GM12873 (cell line): ENCODE measurements around the gene MAP3K5.

Experiments
- TF ChIP-seq, protein P1 (sequence below): IDR thresholded peaks from 2 replicates; pipeline ENCODE4 v1.5.1; 2012; ENCODE audit warnings: low read depth, mild to moderate bottlenecking, moderate library complexity, low read length, control low read depth; ENCODE audit not compliant: insufficient read depth; ENCODE audit errors: missing control alignments

The MAP3K5 gene

DNA sequence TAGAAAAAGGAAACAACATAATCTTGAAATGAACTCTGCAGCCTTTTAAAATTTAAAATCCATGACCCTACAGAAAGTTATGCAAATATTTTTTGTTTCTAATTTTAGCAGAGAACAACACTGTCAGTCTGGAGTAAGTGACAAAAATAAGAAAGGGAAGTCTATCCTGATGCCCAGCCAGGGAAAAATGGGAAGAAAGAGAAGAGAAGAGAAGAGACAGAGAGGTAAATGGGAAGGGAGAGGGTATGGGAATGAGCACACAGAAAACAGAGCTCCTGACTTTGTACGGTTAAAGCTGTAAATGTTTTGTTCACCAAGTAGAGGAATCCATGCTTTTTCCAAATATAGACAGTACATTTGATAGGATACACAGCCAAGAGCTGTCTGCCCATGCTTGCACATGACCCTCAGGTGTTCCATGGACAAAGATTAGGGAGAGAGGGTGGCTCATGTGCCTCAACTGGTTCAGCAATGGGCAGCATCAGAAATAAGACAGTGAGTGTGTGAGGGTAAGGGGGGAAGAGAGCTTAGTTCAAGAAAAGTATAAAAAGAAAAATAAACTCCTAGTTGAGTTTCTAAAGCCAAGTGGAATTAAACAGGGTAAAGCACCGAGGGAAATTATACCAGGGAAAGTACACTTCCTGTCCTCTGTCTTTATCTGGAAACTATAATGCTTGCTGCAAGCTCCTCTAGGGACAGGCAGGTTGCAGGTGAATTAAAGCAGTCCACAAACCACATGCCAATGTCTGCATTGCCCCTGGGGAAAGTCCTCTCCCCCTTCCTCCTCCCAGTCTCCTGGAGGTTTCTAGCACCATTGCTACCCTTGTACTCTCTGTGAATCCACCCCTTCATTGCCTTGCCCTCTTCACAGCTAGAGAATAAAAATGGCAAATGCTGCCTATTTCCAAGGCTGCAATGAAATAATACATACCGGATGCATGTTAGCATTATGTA, 30.0 kb downstream of the MAP3K5 start:
- TF ChIP-seq, protein P1, sequence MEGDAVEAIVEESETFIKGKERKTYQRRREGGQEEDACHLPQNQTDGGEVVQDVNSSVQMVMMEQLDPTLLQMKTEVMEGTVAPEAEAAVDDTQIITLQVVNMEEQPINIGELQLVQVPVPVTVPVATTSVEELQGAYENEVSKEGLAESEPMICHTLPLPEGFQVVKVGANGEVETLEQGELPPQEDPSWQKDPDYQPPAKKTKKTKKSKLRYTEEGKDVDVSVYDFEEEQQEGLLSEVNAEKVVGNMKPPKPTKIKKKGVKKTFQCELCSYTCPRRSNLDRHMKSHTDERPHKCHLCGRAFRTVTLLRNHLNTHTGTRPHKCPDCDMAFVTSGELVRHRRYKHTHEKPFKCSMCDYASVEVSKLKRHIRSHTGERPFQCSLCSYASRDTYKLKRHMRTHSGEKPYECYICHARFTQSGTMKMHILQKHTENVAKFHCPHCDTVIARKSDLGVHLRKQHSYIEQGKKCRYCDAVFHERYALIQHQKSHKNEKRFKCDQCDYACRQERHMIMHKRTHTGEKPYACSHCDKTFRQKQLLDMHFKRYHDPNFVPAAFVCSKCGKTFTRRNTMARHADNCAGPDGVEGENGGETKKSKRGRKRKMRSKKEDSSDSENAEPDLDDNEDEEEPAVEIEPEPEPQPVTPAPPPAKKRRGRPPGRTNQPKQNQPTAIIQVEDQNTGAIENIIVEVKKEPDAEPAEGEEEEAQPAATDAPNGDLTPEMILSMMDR: no peak

DNA sequence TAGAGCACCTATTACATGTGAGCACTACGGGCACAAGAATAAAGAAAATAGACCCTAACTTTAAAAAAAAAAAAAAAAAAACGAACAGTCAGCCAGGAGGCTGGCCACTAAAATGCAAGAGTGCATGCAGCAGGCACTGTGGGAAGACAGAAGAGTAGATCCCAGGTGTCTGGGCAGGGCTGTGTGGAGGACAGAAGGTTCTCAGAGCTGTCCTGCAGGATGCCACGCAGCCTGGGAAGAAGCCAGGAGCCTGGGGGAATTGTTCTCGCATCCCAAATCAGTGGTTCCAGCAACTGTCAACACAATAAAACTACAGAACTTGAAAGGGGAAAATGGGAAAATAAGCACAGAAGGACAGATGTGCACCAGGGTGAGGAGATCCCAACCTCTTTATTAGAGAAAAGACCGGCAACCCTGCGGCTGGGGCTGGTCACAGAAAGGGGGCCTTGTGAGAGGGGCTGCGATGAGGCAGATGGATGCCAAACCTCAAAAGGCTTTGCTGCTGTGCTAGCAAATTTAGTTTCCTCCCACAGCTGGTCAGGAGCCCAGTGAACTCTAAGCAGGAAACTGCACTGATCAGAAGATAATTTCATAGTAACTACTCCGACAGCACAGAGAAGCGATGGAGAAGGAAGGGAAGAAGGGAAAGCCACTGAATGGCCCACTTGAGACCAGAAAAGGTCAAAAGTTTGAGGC, 30.9 kb downstream of the MAP3K5 start:
- TF ChIP-seq, protein P1: no peak

DNA sequence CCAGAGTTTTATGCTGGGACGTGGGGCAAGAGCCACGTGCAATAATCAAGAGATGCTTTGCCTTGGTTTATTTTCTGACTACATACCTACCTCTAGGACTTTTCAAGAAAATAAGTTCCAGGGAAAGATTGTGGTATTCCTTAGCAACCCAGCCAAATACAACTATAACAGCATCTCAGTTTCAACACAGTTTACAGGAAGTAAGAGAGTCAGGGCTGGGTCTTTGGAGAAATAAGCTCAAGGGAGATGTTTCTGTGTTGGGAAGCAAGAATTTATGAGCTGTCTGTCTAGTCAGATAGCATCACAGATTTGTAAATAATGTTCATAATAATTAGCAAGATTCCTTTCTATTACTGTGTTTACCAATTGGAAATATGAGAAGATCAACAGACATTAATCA, 35.1 kb downstream of the MAP3K5 start:
- TF ChIP-seq, protein P1: no peak

DNA sequence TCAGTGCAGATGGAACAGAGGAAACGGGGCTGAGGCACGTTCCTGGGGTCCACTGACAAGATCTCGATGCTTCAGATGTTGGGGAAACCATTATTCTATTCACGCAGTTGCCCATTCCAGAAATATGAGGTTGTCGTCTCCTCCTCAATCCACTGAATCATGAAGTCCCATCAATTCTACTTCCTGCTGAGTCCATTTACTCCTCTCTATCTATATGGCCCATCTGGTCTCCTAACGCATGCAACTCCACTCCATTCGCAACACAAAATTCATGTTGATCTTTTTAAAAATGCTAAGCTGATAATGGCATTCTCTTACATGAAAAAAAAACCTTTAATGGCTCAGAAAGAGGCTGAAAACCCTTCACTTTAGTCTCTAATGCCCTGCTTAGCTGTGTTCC, 37.5 kb downstream of the MAP3K5 start:
- TF ChIP-seq, protein P1: no peak

DNA sequence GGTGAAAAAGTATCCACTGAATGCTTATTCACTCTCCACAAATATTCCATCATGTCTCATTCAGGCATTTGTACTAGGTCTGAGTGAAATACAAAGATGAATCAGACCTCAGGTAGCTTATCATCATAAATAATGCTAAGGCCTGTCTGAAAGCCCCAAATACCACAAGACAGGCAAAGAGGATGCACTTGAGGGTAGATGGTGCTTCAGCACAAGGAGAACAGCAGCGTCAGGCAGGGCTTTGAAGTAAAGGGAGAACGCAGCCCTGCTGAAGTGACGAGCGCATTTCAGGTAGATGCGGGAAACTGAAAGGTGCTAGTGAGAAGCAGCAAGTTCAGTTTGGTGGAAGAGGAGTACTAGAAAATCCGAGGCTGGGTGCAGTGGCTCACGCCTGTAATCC, 38.7 kb downstream of the MAP3K5 start:
- TF ChIP-seq, protein P1: no peak

DNA sequence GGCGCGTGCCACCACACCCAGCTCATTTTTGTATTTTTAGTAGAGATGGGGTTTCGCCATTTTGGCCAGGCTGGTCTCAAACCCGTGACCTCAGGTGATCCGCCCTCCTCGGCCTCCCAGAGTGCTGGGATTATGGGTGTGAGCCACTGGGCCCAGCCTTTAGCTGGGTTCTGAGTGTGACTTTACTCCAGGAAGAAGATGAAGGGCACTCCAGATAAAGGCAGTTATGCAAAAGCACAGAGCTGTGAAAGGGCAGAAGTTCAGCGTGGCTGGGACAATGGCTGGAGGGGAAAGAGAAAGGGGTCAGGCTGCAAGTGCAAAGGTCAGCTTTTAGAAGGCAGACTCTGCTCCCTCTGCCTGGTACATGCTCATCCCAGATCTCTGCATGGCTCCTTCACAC, 39.7 kb downstream of the MAP3K5 start:
- TF ChIP-seq, protein P1: no peak

DNA sequence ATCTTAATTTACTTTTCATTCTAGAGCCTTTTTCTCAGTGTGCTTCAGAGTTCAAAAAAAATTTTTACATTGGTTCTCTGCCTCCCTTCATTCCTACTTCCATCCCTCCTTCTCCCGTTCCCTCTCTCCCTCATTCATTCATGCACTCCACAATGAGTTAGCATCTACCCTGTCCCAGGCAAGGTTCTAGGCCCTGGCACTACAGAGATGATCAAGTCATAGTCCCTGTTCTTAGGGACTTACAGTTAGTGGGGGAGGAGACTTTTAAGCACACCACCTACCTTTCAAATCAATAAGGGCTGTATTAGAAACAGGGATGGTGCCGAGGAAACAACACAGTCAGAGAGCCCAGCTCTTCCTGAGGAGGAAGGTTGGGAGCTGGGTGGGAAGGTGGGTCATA, 40.3 kb downstream of the MAP3K5 start:
- TF ChIP-seq, protein P1: no peak
